ENCODE data around the gene RABL2B. TPM values are rescaled to one million over a fixed set of nuclear protein-coding genes. Genes with fewer than 3 reads are reported as not detected.
"Not testable (repeated sequence)": the region's sequence is repeated elsewhere in the genome, so short reads cannot be mapped to it uniquely, and the experiment has no call there.

RABL2B gene
- total RNA-seq (2014; rRNA removed; shearing (Covaris generic)), result 8.6 and 17.1 TPM in 2 replicates

DNA sequence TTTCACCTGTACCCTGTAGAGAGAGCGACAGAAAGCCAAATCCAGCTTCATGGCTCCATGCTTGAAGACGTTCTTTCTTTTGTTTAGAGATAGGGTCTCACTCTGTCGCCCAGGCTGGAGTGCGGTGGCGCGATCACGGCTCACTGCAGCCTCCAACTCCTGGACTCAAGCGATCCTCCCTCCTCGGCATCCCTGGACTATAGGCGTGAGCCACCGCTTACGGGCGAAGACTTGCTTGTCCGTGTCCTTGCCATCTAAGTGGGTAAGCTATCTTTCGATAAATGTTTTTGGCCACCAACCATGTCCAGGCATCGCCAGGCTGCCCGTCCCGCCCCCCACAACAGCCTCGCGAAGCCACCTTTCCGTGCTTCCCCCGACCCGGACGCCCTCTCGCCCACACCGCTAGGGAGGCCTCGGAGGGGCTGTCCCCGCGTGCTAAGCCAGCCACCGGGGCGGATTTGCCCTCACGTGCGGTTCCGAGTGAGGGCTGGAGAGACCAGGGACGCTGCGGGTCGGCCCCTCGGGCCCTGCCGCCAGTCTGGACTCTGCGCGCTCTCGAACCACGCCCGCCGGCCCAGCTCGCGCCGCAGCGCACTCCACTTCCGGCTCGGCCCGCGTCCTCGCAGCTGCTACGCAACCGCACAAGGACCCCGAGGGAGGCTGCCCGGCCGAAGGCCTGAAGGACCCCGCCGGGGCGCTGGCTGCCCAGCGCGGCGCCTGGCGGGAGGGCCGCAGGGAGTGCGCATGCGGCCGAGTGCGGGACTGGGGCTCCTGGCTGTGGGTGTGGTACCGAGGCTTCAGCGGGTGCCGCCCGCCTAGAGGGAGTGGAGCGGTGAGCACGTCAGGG lies at the start of gene RABL2B:
Gene RABL2B, minus strand, starts transcription at position 604 of the 847 bp plus-strand sequence. CDS start 1,342 bp downstream, outside the sequence.
- peak within 1 kb of the TSS; percentile 43 for H3K4me3 ChIP-seq (ENCODE audit: insufficient read depth, low read depth, low read length)
- DNase-seq, result peak; percentile 93
- H3K27me3 ChIP-seq (ENCODE audit: control insufficient read depth, insufficient read depth, low read length), result not testable (repeated sequence)

DNA sequence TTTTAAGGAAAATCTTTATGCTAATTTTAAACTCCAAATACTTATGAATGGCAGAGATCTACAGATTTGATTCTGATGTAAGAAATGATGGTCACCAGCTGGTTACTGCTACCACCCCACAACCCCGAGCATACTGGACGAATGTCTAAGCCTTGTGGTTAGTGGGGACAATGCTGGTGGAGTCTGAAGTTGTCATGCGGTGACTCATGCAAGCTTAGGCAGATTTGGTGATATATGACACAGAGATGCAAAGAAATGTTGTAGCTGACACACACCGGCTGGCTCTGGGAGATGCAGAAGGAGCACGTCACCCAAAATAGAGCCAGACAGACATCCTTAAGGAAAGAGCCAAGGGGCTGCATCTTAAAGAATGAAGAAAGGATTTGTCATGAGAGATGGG lies 3.5 kb upstream of the RABL2B start:
- DNase-seq, result not testable (repeated sequence)

More for the DNA sequence above, at the start of gene RABL2B:
- not testable (repeated sequence) for H3K36me3 ChIP-seq (replicated peaks; ENCODE audit: control insufficient read depth, insufficient read depth, low read length)

DNA sequence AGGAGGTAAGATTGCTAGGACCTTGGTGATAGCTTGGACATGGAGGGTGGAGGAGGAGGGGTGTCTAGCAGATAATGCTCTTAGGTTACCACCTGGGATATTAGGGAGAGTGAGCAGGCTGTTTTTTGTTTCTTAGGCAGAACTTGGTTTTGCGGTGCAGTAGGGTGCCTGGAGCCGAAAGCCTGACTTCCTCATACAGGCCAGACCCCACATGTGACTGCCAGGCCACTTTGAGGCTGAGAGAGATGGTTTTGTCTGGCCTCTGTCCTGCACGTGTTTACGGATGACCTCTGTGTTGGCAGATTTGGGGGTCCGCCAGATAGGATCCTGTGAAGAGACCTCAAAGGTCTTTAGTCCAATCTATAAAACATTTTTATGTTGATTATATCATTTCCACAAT lies 1.9 kb upstream of the RABL2B start:
- H3K27me3 ChIP-seq (ENCODE audit: control insufficient read depth, insufficient read depth, low read length); H3K36me3 ChIP-seq (replicated peaks; ENCODE audit: control insufficient read depth, insufficient read depth, low read length); H3K4me3 ChIP-seq (ENCODE audit: insufficient read depth, low read depth, low read length); DNase-seq: not testable (repeated sequence)

More for the DNA sequence above, 3.5 kb upstream of the RABL2B start:
- H3K36me3 ChIP-seq (replicated peaks; ENCODE audit: control insufficient read depth, insufficient read depth, low read length); H3K4me3 ChIP-seq (ENCODE audit: insufficient read depth, low read depth, low read length); H3K27me3 ChIP-seq (ENCODE audit: control insufficient read depth, insufficient read depth, low read length): not testable (repeated sequence)

DNA sequence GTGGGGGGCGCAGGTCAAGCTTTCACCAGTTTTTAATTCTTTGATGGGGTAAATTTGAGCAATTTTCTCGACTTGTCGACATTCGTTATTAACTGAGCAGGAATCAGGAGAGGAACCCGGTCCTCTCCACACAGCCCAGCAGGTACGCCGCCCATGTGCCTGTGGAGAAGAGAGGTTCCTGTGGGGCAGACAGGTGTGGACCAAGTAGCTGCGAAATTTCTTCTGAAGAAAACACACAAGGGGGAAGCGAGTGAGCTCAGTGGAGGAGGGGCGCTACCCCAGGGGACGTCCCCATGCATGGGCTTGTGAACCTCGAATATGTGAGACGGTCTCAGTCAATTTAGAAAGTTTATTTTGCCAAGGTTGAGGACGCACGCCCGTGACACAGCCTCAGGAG lies 442 bp upstream of the RABL2B start:
- peak overlapping the region; percentile 43 for H3K4me3 ChIP-seq (ENCODE audit: insufficient read depth, low read depth, low read length)
- H3K27me3 ChIP-seq (ENCODE audit: control insufficient read depth, insufficient read depth, low read length); H3K36me3 ChIP-seq (replicated peaks; ENCODE audit: control insufficient read depth, insufficient read depth, low read length); DNase-seq: not testable (repeated sequence)

DNA sequence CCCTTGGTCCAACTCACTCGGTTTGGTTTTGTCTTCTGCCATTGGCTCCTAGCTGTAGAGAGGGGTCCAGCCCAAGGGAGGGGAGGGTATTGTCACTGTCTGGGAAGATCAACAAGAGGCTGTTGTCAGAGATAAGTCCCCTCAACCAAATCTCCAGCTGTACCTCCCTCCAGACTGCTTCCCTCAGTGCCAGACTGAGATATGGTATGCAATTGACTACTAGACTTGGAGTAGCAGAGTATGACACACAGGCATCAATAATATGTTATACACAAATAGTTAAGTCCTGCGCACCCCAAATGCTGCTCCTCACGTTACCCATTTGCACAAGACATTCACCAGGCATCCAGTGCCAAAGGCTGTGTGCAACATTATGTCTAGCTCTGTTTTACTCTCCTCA lies 1.2 kb downstream of the RABL2B start:
- H3K27me3 ChIP-seq (ENCODE audit: control insufficient read depth, insufficient read depth, low read length); DNase-seq; H3K36me3 ChIP-seq (replicated peaks; ENCODE audit: control insufficient read depth, insufficient read depth, low read length); H3K4me3 ChIP-seq (ENCODE audit: insufficient read depth, low read depth, low read length): not testable (repeated sequence)

DNA sequence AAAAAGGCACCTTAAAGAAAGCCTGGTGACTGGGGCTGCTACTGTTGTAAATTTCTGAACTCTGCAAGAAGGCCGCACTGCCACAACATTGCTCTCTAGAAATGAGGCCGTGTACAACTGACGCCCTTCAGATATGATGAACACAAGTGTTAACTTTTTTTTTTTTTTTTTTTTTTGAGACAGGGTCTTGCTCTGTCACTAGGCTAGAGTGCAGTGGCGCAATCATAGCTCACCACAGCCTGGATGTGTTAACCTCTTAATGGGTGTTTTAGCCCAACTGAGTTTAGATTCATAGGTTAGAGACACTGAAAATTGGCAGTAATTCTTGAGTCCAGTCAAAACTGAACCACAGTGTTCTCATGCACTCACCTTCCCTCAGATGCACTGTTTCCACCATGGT lies 3.2 kb downstream of the RABL2B start:
- H3K4me3 ChIP-seq (ENCODE audit: insufficient read depth, low read depth, low read length); DNase-seq: not testable (repeated sequence)

DNA sequence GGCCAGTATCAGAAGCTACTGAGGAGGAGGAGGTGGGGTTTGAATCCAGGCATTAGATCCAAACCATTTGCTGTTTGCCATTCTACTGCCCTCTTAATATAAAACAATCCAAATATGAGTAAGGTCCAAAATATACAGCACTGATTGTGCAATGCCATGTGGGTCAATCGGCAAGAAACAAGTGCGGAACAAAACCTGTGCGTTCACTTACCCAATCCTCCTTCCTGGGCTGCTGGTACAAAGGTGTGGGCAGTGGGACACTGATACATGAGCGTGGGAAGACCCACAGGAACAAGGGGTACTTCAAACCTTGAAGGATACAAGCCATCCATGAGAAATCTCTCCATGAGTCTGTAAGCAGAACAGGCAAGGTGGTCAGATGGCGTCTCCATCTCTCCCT lies 5.8 kb downstream of the RABL2B start:
- not testable (repeated sequence) for H3K4me3 ChIP-seq (ENCODE audit: insufficient read depth, low read depth, low read length); H3K27me3 ChIP-seq (ENCODE audit: control insufficient read depth, insufficient read depth, low read length); DNase-seq; H3K36me3 ChIP-seq (replicated peaks; ENCODE audit: control insufficient read depth, insufficient read depth, low read length)

More for the DNA sequence above, 3.2 kb downstream of the RABL2B start:
- H3K36me3 ChIP-seq (replicated peaks; ENCODE audit: control insufficient read depth, insufficient read depth, low read length); H3K27me3 ChIP-seq (ENCODE audit: control insufficient read depth, insufficient read depth, low read length): not testable (repeated sequence)

DNA sequence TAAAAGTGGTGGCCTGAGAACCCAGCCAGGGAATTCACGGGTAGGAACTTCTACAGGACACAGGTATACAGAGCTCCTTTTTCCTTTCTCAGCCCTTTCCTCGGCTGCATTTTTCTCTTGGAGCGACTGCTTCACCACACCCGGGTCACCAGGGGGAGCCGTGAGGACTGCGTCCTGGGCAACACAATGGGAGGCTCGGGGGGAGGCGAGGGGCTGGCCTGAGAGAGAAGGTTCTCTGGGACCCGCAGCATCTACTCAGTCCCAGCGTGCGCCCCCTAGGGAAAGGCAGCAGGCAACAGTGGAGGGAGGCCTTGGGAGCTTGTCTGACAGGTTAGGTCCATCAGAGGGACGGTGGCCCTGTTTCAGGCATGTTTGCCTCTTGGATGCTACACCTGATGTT lies 8.3 kb downstream of the RABL2B start:
- peak; percentile 86 for DNase-seq
- not testable (repeated sequence) for H3K4me3 ChIP-seq (ENCODE audit: insufficient read depth, low read depth, low read length); H3K27me3 ChIP-seq (ENCODE audit: control insufficient read depth, insufficient read depth, low read length); H3K36me3 ChIP-seq (replicated peaks; ENCODE audit: control insufficient read depth, insufficient read depth, low read length)

DNA sequence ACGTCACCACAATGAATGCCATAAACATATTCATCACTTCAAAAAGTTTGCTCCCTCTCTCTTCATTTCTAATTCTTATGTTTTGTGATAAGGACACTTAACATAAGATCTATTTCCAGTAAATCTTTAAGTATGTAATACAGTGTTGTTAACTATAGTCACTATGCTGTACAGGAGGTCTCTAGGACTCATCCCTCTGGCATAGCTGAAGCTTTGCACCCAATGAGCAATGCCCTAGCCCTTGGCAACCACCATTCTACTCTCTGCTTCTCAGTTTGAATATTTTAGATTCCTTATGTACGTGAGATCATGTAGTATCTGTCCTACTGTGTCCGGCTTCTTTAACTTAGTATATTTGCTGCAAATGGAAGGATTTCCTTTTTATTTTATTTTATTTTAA lies 19.1 kb downstream of the RABL2B start:
- DNase-seq; H3K4me3 ChIP-seq (ENCODE audit: insufficient read depth, low read depth, low read length); H3K27me3 ChIP-seq (ENCODE audit: control insufficient read depth, insufficient read depth, low read length); H3K36me3 ChIP-seq (replicated peaks; ENCODE audit: control insufficient read depth, insufficient read depth, low read length): not testable (repeated sequence)

DNA sequence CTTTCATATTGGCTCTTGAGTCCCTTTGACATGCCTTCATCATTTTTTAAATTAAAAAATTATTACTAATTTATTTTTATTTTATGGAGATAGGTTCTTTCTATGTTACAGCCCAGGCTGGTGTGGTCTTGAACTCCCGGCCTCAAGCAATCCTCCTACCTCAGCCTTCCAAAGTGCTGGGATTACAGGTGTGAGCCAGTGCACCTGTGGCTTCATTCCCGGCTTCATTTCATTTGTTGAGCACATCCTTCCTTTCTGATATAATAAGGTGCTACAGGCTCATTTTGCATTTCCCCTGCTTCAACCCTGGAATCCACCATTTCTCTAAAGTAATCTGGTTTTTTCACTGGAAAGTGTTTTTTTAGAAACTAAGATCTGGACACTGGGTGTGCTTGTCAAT lies 21.6 kb downstream of the RABL2B start:
- not testable (repeated sequence) for DNase-seq; H3K4me3 ChIP-seq (ENCODE audit: insufficient read depth, low read depth, low read length); H3K36me3 ChIP-seq (replicated peaks; ENCODE audit: control insufficient read depth, insufficient read depth, low read length)
- H3K27me3 ChIP-seq (ENCODE audit: control insufficient read depth, insufficient read depth, low read length), result peaks cover 18% of the 10 kb centered on the region

DNA sequence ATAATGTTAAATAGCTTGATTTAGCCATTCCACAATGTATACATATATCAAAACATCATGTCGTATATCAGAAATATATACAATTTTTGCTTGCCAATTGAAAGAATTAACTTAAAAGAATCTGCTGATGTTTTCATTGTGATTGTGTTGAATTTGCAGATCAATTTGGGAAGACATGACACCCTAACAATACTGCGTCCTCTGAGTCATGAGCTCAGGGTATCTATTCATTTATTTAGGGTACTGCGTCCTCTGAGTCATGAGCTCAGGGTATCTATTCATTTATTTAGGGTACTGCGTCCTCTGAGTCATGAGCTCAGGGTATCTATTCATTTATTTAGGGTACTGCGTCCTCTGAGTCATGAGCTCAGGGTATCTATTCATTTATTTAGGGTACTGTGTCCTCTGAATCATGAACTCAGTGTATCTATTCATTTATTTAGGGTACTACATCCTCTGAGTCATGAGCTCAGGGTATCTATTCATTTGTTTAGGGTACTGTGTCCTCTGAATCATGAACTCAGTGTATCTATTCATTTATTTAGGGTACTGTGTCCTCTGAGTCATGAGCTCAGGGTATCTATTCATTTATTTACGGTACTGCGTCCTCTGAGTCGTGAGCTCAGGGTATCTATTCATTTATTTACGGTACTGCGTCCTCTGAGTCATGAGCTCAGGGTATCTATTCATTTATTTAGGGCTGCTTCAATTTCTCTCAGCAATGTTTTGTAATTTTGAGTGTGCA lies 23.7 kb downstream of the RABL2B start:
- peaks cover 20% of the 10 kb centered on the region for H3K27me3 ChIP-seq (ENCODE audit: control insufficient read depth, insufficient read depth, low read length)
- DNase-seq; H3K36me3 ChIP-seq (replicated peaks; ENCODE audit: control insufficient read depth, insufficient read depth, low read length); H3K4me3 ChIP-seq (ENCODE audit: insufficient read depth, low read depth, low read length): not testable (repeated sequence)

DNA sequence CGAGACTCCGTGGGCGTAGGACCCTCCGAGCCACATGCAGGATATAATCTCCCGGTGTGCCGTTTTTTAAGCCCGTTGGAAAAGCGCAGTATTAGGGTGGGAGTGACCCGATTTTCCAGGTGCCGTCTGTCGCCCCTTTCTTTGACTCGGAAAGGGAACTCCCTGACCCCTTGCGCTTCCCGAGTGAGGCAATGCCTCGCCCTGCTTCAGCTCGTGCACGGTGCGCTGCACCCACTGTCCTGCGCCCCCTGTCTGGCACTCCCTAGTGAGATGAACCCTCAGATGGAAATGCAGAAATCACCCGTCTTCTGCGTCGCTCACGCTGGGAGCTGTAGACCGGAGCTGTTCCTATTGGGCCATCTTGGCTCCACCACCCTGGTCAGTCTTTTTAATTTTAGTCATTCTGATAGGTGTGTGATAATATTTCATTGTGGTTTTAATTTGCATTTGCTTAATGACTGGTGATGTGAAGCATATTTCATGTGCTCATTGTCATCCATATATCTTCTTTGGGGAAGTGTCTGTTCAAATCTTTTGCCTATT lies 26.4 kb downstream of the RABL2B start:
- H3K36me3 ChIP-seq (replicated peaks; ENCODE audit: control insufficient read depth, insufficient read depth, low read length); DNase-seq: not testable (repeated sequence)
- Histone ChIP-seq H3K4me3 (ENCODE audit: insufficient read depth, low read depth, low read length) (peak overlapping the region; percentile 41), H3K27me3 (ENCODE audit: control insufficient read depth, insufficient read depth, low read length) (peaks cover 23% of the 10 kb centered on the region)

DNA sequence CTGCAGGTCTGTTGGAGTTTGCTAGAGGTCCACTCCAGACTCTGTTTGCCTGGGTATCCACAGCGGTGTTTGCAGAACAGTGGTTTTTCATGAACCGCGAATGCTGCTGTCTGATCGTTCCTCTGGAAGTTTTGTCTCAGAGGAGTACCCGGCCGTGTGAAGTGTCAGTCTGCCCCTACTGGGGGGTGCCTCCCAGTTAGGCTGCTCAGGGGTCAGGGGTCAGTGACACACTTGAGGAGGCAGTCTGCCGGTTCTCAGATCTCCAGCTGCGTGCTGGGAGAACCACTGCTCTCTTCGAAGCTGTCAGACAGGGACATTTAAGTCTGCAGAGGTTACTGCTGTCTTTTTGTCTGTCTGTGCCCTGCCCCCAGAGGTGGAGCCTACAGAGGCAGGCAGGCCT lies 27.0 kb downstream of the RABL2B start:
- not testable (repeated sequence) for H3K4me3 ChIP-seq (ENCODE audit: insufficient read depth, low read depth, low read length); H3K36me3 ChIP-seq (replicated peaks; ENCODE audit: control insufficient read depth, insufficient read depth, low read length); DNase-seq
- H3K27me3 ChIP-seq (ENCODE audit: control insufficient read depth, insufficient read depth, low read length), result peaks cover 22% of the 10 kb centered on the region

DNA sequence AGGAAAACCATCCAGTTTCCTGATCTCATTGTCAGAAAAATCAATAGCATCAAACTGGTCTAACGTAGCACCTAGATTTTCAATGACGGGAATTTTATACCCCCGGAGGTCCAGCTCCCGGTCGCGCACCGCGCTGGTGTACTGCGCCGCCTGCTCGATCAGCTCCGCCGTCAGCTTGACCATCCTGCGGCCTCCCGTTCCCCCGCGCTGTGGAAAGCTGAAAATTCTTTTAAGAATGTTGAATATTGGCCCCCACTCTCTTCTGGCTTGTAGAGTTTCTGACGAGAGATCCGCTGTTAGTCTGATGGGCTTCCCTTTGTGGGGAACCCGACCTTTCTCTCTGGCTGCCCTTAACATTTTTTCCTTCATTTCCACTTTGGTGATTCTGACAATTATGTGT lies 28.2 kb downstream of the RABL2B start:
- H3K36me3 ChIP-seq (replicated peaks; ENCODE audit: control insufficient read depth, insufficient read depth, low read length); DNase-seq; H3K4me3 ChIP-seq (ENCODE audit: insufficient read depth, low read depth, low read length): not testable (repeated sequence)
- H3K27me3 ChIP-seq (ENCODE audit: control insufficient read depth, insufficient read depth, low read length), result peaks cover 22% of the 10 kb centered on the region
